Adipocyte (in vitro differentiated cells): ENCODE results near the gene APOM.

ENCODE experiments used
- DNase-seq: peaks from one replicate; pipeline ENCODE4 v3.0.0-alpha.2; 2015; ENCODE audit warnings: low read depth
- H3K27me3 ChIP-seq: replicated peaks from 2 replicates; pipeline ENCODE4 v1.7.0; 2013; ENCODE audit warnings: mild to moderate bottlenecking, low read length, moderate library complexity; ENCODE audit not compliant: control insufficient read depth, insufficient read depth
- H3K36me3 ChIP-seq: 2 replicates; pipeline ENCODE4 v1.7.0; 2013; ENCODE audit warnings: low read length, mild to moderate bottlenecking, moderate library complexity; ENCODE audit not compliant: control insufficient read depth, insufficient read depth, severe bottlenecking
- H3K4me1 ChIP-seq: 2 replicates; pipeline ENCODE4 v1.7.0; 2013; ENCODE audit warnings: mild to moderate bottlenecking, low read length, moderate library complexity; ENCODE audit not compliant: control insufficient read depth, insufficient read depth
- H3K4me3 ChIP-seq: 2 replicates; pipeline ENCODE4 v1.7.0; 2013; ENCODE audit warnings: mild to moderate bottlenecking, low read length, moderate library complexity
- H3K9ac ChIP-seq: 2 replicates; pipeline ENCODE4 v1.7.0; 2013; ENCODE audit warnings: mild to moderate bottlenecking, low read length, moderate library complexity
- H3K9me3 ChIP-seq: 2 replicates; pipeline ENCODE4 v1.7.0; 2013; ENCODE audit warnings: mild to moderate bottlenecking, low read length, moderate library complexity; ENCODE audit not compliant: control insufficient read depth

APOM gene

GRCh38 chr6:31655349-31656237 is at the start of gene APOM:
APOM (plus strand) TSS chr6:31655894; CDS start chr6:31655967, 73 bp downstream.
- Histone ChIP-seq H3K4me3 (no peak within 1 kb of the TSS), H3K4me1 (peaks cover 34% of the 10 kb centered on the region), H3K36me3 (peaks cover 10% of the 10 kb centered on the region), H3K9ac (no peak within 1 kb of the TSS), H3K9me3 (no peaks in the 10 kb centered on the region), H3K27me3 (no peaks in the 10 kb centered on the region)
- DNase-seq, result no peak

GRCh38 chr6:31607317-31607716 is 48.4 kb upstream of the APOM start:
- DNase-seq, result no peak

GRCh38 chr6:31609519-31610406 is 45.9 kb upstream of the APOM start:
- H3K36me3 ChIP-seq, result no peaks in the 10 kb centered on the region
- no peaks in the 10 kb centered on the region for H3K9me3 ChIP-seq
- H3K4me3 ChIP-seq, result no peak overlapping the region
- no peak overlapping the region for H3K9ac ChIP-seq
- no peaks in the 10 kb centered on the region for H3K4me1 ChIP-seq
- no peaks in the 10 kb centered on the region for H3K27me3 ChIP-seq
- DNase-seq, result no peak

More at GRCh38 chr6:31607317-31607716, 48.4 kb upstream of the APOM start:
- no peak overlapping the region for H3K4me3 ChIP-seq
- H3K9me3 ChIP-seq, result no peaks in the 10 kb centered on the region
- H3K36me3 ChIP-seq, result no peaks in the 10 kb centered on the region
- no peaks in the 10 kb centered on the region for H3K4me1 ChIP-seq
- H3K9ac ChIP-seq, result no peak overlapping the region
- no peaks in the 10 kb centered on the region for H3K27me3 ChIP-seq

GRCh38 chr6:31610968-31611367 is 44.7 kb upstream of the APOM start:
- Histone ChIP-seq H3K4me1 (no peaks in the 10 kb centered on the region), H3K9ac (no peak overlapping the region), H3K36me3 (no peaks in the 10 kb centered on the region), H3K4me3 (no peak overlapping the region), H3K9me3 (no peaks in the 10 kb centered on the region), H3K27me3 (no peaks in the 10 kb centered on the region)
- peak; percentile 24 for DNase-seq

- H3K36me3 ChIP-seq, result no peaks in the 10 kb centered on the region
- H3K27me3 ChIP-seq, result no peaks in the 10 kb centered on the region
- no peaks in the 10 kb centered on the region for H3K4me1 ChIP-seq
- H3K4me3 ChIP-seq, result no peak overlapping the region
- DNase-seq, result no peak
- H3K9me3 ChIP-seq, result no peaks in the 10 kb centered on the region
- no peak overlapping the region for H3K9ac ChIP-seq
Observed at GRCh38 chr6:31614075-31614619, 41.5 kb upstream of the APOM start.

- no peaks in the 10 kb centered on the region for H3K27me3 ChIP-seq
- no peaks in the 10 kb centered on the region for H3K4me1 ChIP-seq
- H3K4me3 ChIP-seq, result no peak within 1 kb of the TSS
- H3K36me3 ChIP-seq, result no peaks in the 10 kb centered on the region
- no peak for DNase-seq
- H3K9ac ChIP-seq, result no peak within 1 kb of the TSS
- no peaks in the 10 kb centered on the region for H3K9me3 ChIP-seq
Observed at GRCh38 chr6:31614684-31615578, 40.8 kb upstream of the APOM start, which contains the start of gene AIF1. AIF1 (plus strand) TSS chr6:31615234; CDS start chr6:31615330, 96 bp downstream.

- DNase-seq, result no peak
Observed at GRCh38 chr6:31615748-31616147, 39.9 kb upstream of the APOM start.

GRCh38 chr6:31617010-31617409 is 38.7 kb upstream of the APOM start:
- Histone ChIP-seq H3K36me3 (no peaks in the 10 kb centered on the region), H3K9ac (no peak overlapping the region), H3K4me3 (no peak overlapping the region), H3K9me3 (no peaks in the 10 kb centered on the region), H3K4me1 (peaks cover 7% of the 10 kb centered on the region), H3K27me3 (no peaks in the 10 kb centered on the region)
- DNase-seq, result no peak

More at GRCh38 chr6:31615748-31616147, 39.9 kb upstream of the APOM start:
- no peaks in the 10 kb centered on the region for H3K4me1 ChIP-seq
- no peaks in the 10 kb centered on the region for H3K9me3 ChIP-seq
- no peaks in the 10 kb centered on the region for H3K36me3 ChIP-seq
- H3K27me3 ChIP-seq, result no peaks in the 10 kb centered on the region
- no peak overlapping the region for H3K9ac ChIP-seq
- H3K4me3 ChIP-seq, result no peak overlapping the region

- peak; percentile 99 for DNase-seq
- H3K4me3 ChIP-seq, result peak overlapping the region; percentile 84
- peaks cover 24% of the 10 kb centered on the region for H3K36me3 ChIP-seq
- no peaks in the 10 kb centered on the region for H3K27me3 ChIP-seq
- no peaks in the 10 kb centered on the region for H3K9me3 ChIP-seq
- peak overlapping the region; percentile 87 for H3K9ac ChIP-seq
- H3K4me1 ChIP-seq, result peaks cover 18% of the 10 kb centered on the region
Observed at GRCh38 chr6:31619805-31620585, 35.7 kb upstream of the APOM start.
